CD8-positive, alpha-beta memory T cell (primary cell): ENCODE measurements around the gene SMARCA4. TPM values are rescaled to one million over a fixed set of nuclear protein-coding genes. Genes with fewer than 3 reads are reported as not detected.
"Not testable (repeated sequence)": the region's sequence is repeated elsewhere in the genome, so short reads cannot be mapped to it uniquely, and the experiment has no call there.

Source experiments
- CTCF ChIA-PET: fragments of 350-600 bp; sonication (Branson Sonifier 250); formaldehyde crosslinking; loops from one replicate; lab custom pipeline; 2021; ENCODE audit warnings: antibody characterized with exemption; lab: Charles Lee
- POLR2A ChIA-PET: fragments of 350-600 bp; sonication (Branson Sonifier 250); formaldehyde crosslinking; loops from one replicate; lab custom pipeline; 2021; ENCODE audit warnings: antibody characterized with exemption; lab: Charles Lee
- DNase-seq, 5 donors: peaks; one replicate each; pipeline versions ENCODE4 v3.0.0 to v3.0.0-alpha.2; 2020 to 2022; ENCODE audit warnings: mixed read lengths in 1 of 5
- H3K27ac ChIP-seq: one replicate; pipeline ENCODE4 v1.7.0; 2013; ENCODE audit warnings: low read depth, mild to moderate bottlenecking, low read length, moderate library complexity
- H3K27me3 ChIP-seq: 2 replicates; pipeline ENCODE4 v1.7.0; 2013; ENCODE audit warnings: low read length, mild to moderate bottlenecking; ENCODE audit not compliant: insufficient read depth, poor library complexity, severe bottlenecking
- H3K36me3 ChIP-seq: 2 replicates; pipeline ENCODE4 v1.7.0; 2013; ENCODE audit warnings: mild to moderate bottlenecking, low read length, moderate library complexity; ENCODE audit not compliant: insufficient read depth
- H3K4me1 ChIP-seq: 2 replicates; pipeline ENCODE4 v1.7.0; 2013; ENCODE audit warnings: mild to moderate bottlenecking, low read length, moderate library complexity; ENCODE audit not compliant: insufficient read depth
- H3K4me3 ChIP-seq: 2 replicates; pipeline ENCODE4 v1.7.0; 2013; ENCODE audit warnings: mild to moderate bottlenecking, low read length
- H3K9me3 ChIP-seq: 2 replicates; pipeline ENCODE4 v1.7.0; 2013; ENCODE audit warnings: mild to moderate bottlenecking, low read length
- H3K27ac Mint-ChIP-seq, 8 donors: one replicate each; pipeline ENCODE4 v1.8.0; 2020 to 2021; ENCODE audit warnings: mixed read lengths in 8 of 8, mild to moderate bottlenecking in 6 of 8, inconsistent platforms in 3 of 8, moderate library complexity in 3 of 8
- H3K27me3 Mint-ChIP-seq, 2 donors: one replicate each; pipeline ENCODE4 v1.8.0; 2020 to 2021; ENCODE audit warnings: mixed read lengths in 2 of 2, mild to moderate bottlenecking in 1 of 2, moderate library complexity in 1 of 2
- H3K36me3 Mint-ChIP-seq, 3 donors: one replicate each; pipeline ENCODE4 v1.8.0; 2020 to 2021; ENCODE audit warnings: mixed read lengths in 3 of 3, inconsistent platforms in 1 of 3, mild to moderate bottlenecking in 1 of 3
- H3K4me1 Mint-ChIP-seq, 3 donors: one replicate each; pipeline ENCODE4 v1.8.0; 2020 to 2021; ENCODE audit warnings: mixed read lengths in 3 of 3, inconsistent platforms in 1 of 3, mild to moderate bottlenecking in 1 of 3
- H3K4me3 Mint-ChIP-seq, 7 donors: one replicate each; pipeline ENCODE4 v1.8.0; 2020 to 2021; ENCODE audit warnings: mixed read lengths in 7 of 7, mild to moderate bottlenecking in 6 of 7, moderate library complexity in 4 of 7, inconsistent platforms in 2 of 7
- H3K9me3 Mint-ChIP-seq, 5 donors: one replicate each; pipeline ENCODE4 v1.8.0; 2020 to 2022; ENCODE audit warnings: mixed read lengths in 5 of 5, mild to moderate bottlenecking in 3 of 5, moderate library complexity in 2 of 5, inconsistent platforms in 1 of 5
- polyA plus RNA-seq: library from polyadenylated mRNA; unstranded; fragments of 300-500 nt; fragmentation: Illumina TruSeq; gene quantifications from one replicate; pipeline ENCODE4 v1.2.3, GENCODE V29; 2021
- total RNA-seq, 2 experiments: library from RNA; stranded (reverse); gene quantifications; one replicate each; pipeline ENCODE4 v1.2.3, GENCODE V29; 2021

Gene SMARCA4
- total and polyA plus RNA-seq, 3 experiments from 2014 or later = 38.7 to 123 (median 116) TPM

DNA sequence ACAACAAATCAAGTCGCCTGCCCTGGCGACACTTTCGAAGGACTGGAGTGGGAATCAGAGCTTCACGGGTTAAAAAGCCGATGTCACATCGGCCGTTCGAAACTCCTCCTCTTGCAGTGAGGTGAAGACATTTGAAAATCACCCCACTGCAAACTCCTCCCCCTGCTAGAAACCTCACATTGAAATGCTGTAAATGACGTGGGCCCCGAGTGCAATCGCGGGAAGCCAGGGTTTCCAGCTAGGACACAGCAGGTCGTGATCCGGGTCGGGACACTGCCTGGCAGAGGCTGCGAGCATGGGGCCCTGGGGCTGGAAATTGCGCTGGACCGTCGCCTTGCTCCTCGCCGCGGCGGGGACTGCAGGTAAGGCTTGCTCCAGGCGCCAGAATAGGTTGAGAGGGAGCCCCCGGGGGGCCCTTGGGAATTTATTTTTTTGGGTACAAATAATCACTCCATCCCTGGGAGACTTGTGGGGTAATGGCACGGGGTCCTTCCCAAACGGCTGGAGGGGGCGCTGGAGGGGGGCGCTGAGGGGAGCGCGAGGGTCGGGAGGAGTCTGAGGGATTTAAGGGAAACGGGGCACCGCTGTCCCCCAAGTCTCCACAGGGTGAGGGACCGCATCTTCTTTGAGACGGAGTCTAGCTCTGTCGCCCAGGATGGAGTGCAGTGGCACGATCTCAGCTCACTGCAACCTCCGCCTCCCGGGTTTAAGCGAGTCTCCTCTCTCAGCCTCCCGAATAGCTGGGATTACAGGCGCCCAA, 128.6 kb downstream of the SMARCA4 start, which contains the start of gene LDLR:
Gene LDLR, plus strand, starts transcription at position 210 of the 760 bp plus-strand sequence. Its CDS starts 86 bp downstream, at position 296.
- H3K9me3 ChIP-seq = no peaks in the 10 kb centered on the region
- peaks cover 55% of the 10 kb centered on the region for H3K4me1 ChIP-seq

DNA sequence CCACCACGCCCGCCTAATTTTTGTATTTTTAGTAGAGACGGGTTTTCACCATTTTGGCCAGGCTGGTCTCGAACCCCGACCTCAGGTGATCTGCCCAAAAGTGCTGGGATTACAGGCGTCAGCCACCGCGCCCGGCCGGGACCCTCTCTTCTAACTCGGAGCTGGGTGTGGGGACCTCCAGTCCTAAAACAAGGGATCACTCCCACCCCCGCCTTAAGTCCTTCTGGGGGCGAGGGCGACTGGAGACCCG, 129.1 kb downstream of the SMARCA4 start:
- CTCF ChIA-PET = interaction anchor here (1.4 to 3.2 kb wide), 5 partner anchors 36 to 291 kb away, joined by 4 to 14 read pairs (median 9); no protein-coding TSS in a partner anchor

More for the DNA sequence above, 128.6 kb downstream of the SMARCA4 start, which contains the start of gene LDLR:
- Mint-ChIP-seq H3K9me3 (no peaks in the 10 kb centered on the region), H3K4me3 (peak within 1 kb of the TSS; percentile 83 to 93 (median 87)), H3K36me3 (peaks cover 0 to 4% (median 0%) of the 10 kb centered on the region in 3 donors), H3K4me1 (peaks cover 31 to 53% (median 46%) of the 10 kb centered on the region in 3 donors), H3K27me3 (no peaks in the 10 kb centered on the region), H3K27ac (peak within 1 kb of the TSS; percentile 89 to 99 (median 98))
- ChIA-PET CTCF (interaction anchor here (1.3 to 3.2 kb wide), 6 partner anchors 36 to 147 kb away, joined by 3 to 14 read pairs (median 6); no protein-coding TSS in a partner anchor), POLR2A (interaction anchor here (1.2 kb wide), 1 partner anchor 128 kb away, joined by 3 read pairs; the partner anchor contains the start of gene SMARCA4)
- Histone ChIP-seq H3K4me3 (peak within 1 kb of the TSS; percentile 75), H3K27ac (peak within 1 kb of the TSS; percentile 91), H3K27me3 (no peaks in the 10 kb centered on the region), H3K36me3 (no peaks in the 10 kb centered on the region)
- DNase-seq = peak; percentile 68 to 83 (median 70)

DNA sequence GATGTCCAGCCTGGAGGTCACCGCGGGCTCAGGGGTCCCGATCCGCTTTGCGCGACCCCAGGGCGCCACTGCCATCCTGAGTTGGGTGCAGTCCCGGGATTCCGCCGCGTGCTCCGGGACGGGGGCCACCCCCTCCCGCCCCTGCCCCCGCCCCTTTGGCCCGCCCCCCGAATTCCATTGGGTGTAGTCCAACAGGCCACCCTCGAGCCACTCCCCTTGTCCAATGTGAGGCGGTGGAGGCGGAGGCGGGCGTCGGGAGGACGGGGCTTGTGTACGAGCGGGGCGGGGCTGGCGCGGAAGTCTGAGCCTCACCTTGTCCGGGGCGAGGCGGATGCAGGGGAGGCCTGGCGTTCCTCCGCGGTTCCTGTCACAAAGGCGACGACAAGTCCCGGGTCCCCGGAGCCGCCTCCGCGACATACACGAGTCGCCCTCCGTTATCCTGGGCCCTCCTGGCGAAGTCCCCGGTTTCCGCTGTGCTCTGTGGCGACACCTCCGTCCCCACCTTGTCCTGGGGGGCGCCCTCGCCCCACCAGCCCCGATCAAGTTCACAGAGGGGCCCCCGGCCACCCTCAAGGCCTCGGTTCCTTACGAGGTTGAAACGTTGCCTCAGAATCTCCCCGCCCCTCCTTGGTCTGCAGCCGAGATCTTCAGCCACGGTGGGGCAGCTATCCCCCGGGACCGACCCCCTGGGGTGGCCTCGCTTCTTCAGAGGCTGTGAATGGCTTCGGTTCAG, 129.6 kb downstream of the SMARCA4 start:
- POLR2A ChIA-PET = interaction anchor here (0.8 kb wide), 1 partner anchor 36 kb away, joined by 3 read pairs; no protein-coding TSS in a partner anchor
- no peaks in the 10 kb centered on the region for H3K27me3 Mint-ChIP-seq

More for the DNA sequence above, 129.1 kb downstream of the SMARCA4 start:
- H3K36me3 Mint-ChIP-seq, DNase-seq, H3K36me3 ChIP-seq, POLR2A ChIA-PET, H3K9me3 Mint-ChIP-seq, H3K9me3 ChIP-seq, H3K27me3 ChIP-seq, H3K27me3 Mint-ChIP-seq: not testable (repeated sequence)
- Mint-ChIP-seq H3K4me1 (peaks cover 36 to 56% (median 48%) of the 10 kb centered on the region in 3 donors), H3K27ac (peak overlapping the region; percentile 84 to 96 (median 90)), H3K4me3 (peak overlapping the region; percentile 83 to 93 (median 87))
- peak overlapping the region; percentile 75 for H3K4me3 ChIP-seq
- H3K27ac ChIP-seq = peak overlapping the region; percentile 91
- H3K4me1 ChIP-seq = peaks cover 57% of the 10 kb centered on the region

DNA sequence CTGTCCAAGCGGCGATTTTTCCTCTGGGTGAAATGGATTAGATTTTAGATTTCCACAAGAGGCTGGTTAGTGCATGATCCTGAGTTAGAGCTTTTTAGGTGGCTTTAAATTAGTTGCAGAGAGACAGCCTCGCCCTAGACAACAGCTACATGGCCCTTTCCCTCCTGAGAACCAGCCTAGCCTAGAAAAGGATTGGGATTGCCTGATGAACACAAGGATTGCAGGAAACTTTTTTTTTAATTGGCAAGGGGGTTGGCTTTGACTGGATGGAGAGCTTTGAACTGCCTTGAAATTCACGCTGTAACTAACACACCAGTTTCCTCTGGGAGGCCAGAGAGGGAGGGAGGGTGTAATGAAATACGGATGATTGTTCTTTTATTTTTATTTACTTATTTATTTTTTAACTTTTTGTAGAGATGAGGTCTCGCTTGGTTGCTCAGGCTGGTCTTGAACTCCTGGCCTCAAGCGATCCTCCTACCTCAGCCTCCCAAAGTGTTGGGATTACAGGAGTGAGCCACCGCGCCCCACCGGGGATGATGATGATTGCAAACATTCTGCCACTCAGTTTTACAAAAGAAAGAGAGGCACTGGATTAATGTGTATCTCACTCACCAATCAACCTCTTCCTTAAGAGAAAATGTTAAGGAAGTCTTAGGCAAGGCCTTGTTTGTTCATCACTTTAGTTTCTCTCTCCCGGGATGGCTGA, 130.3 kb downstream of the SMARCA4 start:
- Histone ChIP-seq H3K27ac (peak overlapping the region; percentile 98), H3K27me3 (no peaks in the 10 kb centered on the region), H3K4me3 (peak overlapping the region; percentile 78), H3K4me1 (peaks cover 63% of the 10 kb centered on the region), H3K9me3 (no peaks in the 10 kb centered on the region), H3K36me3 (no peaks in the 10 kb centered on the region)
- ChIA-PET POLR2A (interaction anchor here (0.8 kb wide), 1 partner anchor 35 kb away, joined by 3 read pairs; no protein-coding TSS in a partner anchor), CTCF (interaction anchor here (0.6 to 1.5 kb wide), 6 partner anchors 26 to 588 kb away, joined by 3 to 6 read pairs (median 4); no protein-coding TSS in a partner anchor)
- Mint-ChIP-seq H3K27me3 (no peaks in the 10 kb centered on the region), H3K4me1 (peaks cover 44 to 65% (median 58%) of the 10 kb centered on the region in 3 donors), H3K4me3 (peak overlapping the region; percentile 83 to 93 (median 87)), H3K27ac (peak overlapping the region; percentile 95 to 99 (median 99)), H3K36me3 (peaks cover under 1 to 6% (median 3%) of the 10 kb centered on the region in 3 donors), H3K9me3 (no peaks in the 10 kb centered on the region)
- no peak for DNase-seq

More for the DNA sequence above, 129.6 kb downstream of the SMARCA4 start:
- H3K9me3 ChIP-seq = no peaks in the 10 kb centered on the region
- CTCF ChIA-PET = interaction anchor here (0.6 to 3.2 kb wide), 10 partner anchors 26 to 587 kb away, joined by 3 to 14 read pairs (median 5); no protein-coding TSS in a partner anchor
- peak; percentile 95 to 99 (median 96) for DNase-seq
- H3K4me1 Mint-ChIP-seq = peaks cover 39 to 59% (median 51%) of the 10 kb centered on the region in 3 donors
- no peaks in the 10 kb centered on the region for H3K27me3 ChIP-seq
- no peaks in the 10 kb centered on the region for H3K9me3 Mint-ChIP-seq
- H3K27ac Mint-ChIP-seq = peak overlapping the region; percentile 95 to 99 (median 99)
- H3K36me3 Mint-ChIP-seq = peaks cover 0 to 6% (median 3%) of the 10 kb centered on the region in 3 donors
- peak overlapping the region; percentile 98 for H3K27ac ChIP-seq
- H3K36me3 ChIP-seq = no peaks in the 10 kb centered on the region
- H3K4me3 Mint-ChIP-seq = peak overlapping the region; percentile 83 to 93 (median 87)
- peaks cover 57% of the 10 kb centered on the region for H3K4me1 ChIP-seq
- peak overlapping the region; percentile 78 for H3K4me3 ChIP-seq

DNA sequence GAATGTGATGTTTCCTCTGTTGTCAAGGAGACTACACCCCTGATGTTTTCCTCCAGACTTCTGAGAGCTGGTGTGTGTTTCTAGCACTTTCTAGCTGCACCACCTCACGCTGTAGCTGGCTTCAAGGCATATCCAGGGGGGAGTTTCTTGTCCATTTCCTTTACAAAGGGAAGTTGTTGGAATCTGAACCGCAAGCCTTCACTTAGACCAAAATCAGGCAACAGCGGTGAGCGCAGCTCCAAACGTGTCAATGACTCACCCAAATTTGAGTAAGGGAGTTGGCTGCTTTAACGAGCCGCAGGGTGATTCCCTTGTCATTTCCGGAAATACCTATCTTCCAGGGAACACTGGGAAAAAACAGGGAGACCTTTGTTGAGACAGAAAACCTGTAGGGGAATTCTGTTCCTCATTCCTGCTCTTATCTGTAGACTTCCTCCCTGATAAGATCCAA, 130.9 kb downstream of the SMARCA4 start:
- no peaks in the 10 kb centered on the region for H3K9me3 Mint-ChIP-seq
- Histone ChIP-seq H3K27me3 (no peaks in the 10 kb centered on the region), H3K4me1 (peaks cover 68% of the 10 kb centered on the region), H3K4me3 (peak overlapping the region; percentile 78), H3K9me3 (no peaks in the 10 kb centered on the region), H3K27ac (peak overlapping the region; percentile 98), H3K36me3 (no peaks in the 10 kb centered on the region)
- ChIA-PET CTCF (interaction anchor here (0.9 to 1.3 kb wide), 3 partner anchors 34 to 56 kb away, joined by 3 to 6 read pairs (median 5); no protein-coding TSS in a partner anchor), POLR2A (no interaction called here)
- peaks cover 4 to 7% (median 5%) of the 10 kb centered on the region in 3 donors for H3K36me3 Mint-ChIP-seq
- no peaks in the 10 kb centered on the region for H3K27me3 Mint-ChIP-seq
- H3K27ac Mint-ChIP-seq = peak overlapping the region; percentile 95 to 99 (median 99)
- H3K4me1 Mint-ChIP-seq = peaks cover 49 to 71% (median 63%) of the 10 kb centered on the region in 3 donors
- peak overlapping the region; percentile 83 to 93 (median 87) for H3K4me3 Mint-ChIP-seq
- peak; percentile 51 to 83 (median 66) for DNase-seq

DNA sequence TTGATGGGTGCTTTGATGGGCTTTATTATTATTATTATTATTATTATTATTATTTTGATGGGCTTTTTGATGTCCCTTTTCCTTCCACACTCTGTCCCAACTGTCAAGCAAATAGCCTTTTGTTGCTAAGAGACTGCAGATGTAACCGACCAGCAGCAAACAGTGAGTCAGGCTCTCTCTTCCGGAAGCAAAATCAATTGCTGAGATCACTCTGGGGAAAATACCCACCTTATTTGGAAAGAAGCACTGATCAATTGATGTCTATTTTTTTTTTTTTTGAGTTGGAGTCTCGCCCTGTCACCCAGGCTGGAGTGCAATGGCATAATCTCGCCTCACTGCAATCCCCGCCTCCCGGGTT, 131.3 kb downstream of the SMARCA4 start:
- POLR2A ChIA-PET = interaction anchor here (0.9 kb wide), 1 partner anchor 28 kb away, joined by 3 read pairs; no protein-coding TSS in a partner anchor
- peak overlapping the region; percentile 98 for H3K27ac ChIP-seq
- Mint-ChIP-seq H3K9me3 (no peaks in the 10 kb centered on the region), H3K4me1 (peaks cover 49 to 75% (median 65%) of the 10 kb centered on the region in 3 donors), H3K27me3 (no peaks in the 10 kb centered on the region), H3K36me3 (peaks cover 4 to 7% (median 5%) of the 10 kb centered on the region in 3 donors), H3K27ac (peak overlapping the region; percentile 95 to 99 (median 99)), H3K4me3 (peak overlapping the region; percentile 36 to 87 (median 84))
- H3K9me3 ChIP-seq = no peaks in the 10 kb centered on the region
- no peak overlapping the region for H3K4me3 ChIP-seq
- no peaks in the 10 kb centered on the region for H3K36me3 ChIP-seq
- CTCF ChIA-PET = no interaction called here
- peaks cover 68% of the 10 kb centered on the region for H3K4me1 ChIP-seq
- no peaks in the 10 kb centered on the region for H3K27me3 ChIP-seq
- DNase-seq = peak; percentile 14 to 71 (median 42)

DNA sequence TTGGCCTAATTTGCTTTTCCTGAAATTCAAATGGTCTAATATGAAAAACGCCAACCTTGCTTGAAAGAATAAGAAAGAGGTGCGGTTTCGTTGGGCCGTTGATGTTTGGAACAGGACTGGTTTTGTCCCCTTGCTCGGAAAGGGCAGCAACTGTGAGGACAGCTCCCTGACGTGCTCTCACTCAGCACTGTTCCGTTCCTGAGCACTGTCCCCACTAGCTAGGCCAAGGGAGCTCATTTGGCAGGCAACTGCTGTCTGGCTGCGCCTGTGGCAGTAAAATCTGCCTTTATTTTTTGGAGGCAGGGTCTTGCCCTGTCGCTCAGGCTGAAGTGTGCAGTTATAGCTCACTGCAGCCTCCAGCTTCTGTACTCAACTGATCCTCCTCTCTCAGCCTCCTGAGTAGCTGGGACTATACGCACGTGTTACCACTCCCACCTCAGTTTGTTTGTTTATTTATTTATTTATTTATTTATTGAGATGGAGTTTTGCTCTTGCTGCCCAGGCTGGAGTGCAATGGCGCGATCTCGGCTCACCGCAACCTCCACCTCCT, 132.9 kb downstream of the SMARCA4 start:
- POLR2A ChIA-PET = no interaction called here
- Mint-ChIP-seq H3K4me3 (peak overlapping the region in 2 of 7 donors; percentile 32 to 37), H3K27me3 (no peaks in the 10 kb centered on the region), H3K9me3 (no peaks in the 10 kb centered on the region), H3K4me1 (peaks cover 46 to 74% (median 61%) of the 10 kb centered on the region in 3 donors), H3K27ac (peak overlapping the region in 7 of 8 donors; percentile 47 to 98 (median 94)), H3K36me3 (peaks cover 4 to 9% (median 5%) of the 10 kb centered on the region in 3 donors)
- H3K4me3 ChIP-seq = no peak overlapping the region
- no peaks in the 10 kb centered on the region for H3K27me3 ChIP-seq
- peaks cover 63% of the 10 kb centered on the region for H3K4me1 ChIP-seq
- CTCF ChIA-PET = interaction anchor here (4.0 kb wide), 1 partner anchor 59 kb away, joined by 32 read pairs; no protein-coding TSS in a partner anchor
- peak overlapping the region; percentile 98 for H3K27ac ChIP-seq
- no peaks in the 10 kb centered on the region for H3K36me3 ChIP-seq
- H3K9me3 ChIP-seq = no peaks in the 10 kb centered on the region
- DNase-seq = no peak
